NT2/D1 (cell line): ENCODE results near the gene TTF1.

ENCODE experiments used
- DNase-seq: peaks from one replicate; pipeline ENCODE4 v3.0.0-alpha.2; 2011; ENCODE audit warnings: low read depth, low spot score
- H3K27me3 ChIP-seq: 2 replicates; pipeline ENCODE4 v1.6.0; 2011; ENCODE audit warnings: mild to moderate bottlenecking; ENCODE audit not compliant: insufficient read length, insufficient read depth
- H3K36me3 ChIP-seq: 2 replicates; pipeline ENCODE4 v1.6.1; 2011; ENCODE audit warnings: mild to moderate bottlenecking, low read length, mixed read lengths; ENCODE audit not compliant: insufficient read depth, insufficient read length
- H3K4me1 ChIP-seq: 2 replicates; pipeline ENCODE4 v1.5.1; 2011; ENCODE audit not compliant: insufficient read depth, insufficient read length
- H3K4me3 ChIP-seq: 2 replicates; pipeline ENCODE4 v1.5.1; 2011; ENCODE audit warnings: low read depth; ENCODE audit not compliant: insufficient read length
- H3K9ac ChIP-seq: 2 replicates; pipeline ENCODE4 v1.6.0; 2011; ENCODE audit warnings: low read depth; ENCODE audit not compliant: insufficient read length
- H3K9me3 ChIP-seq: 2 replicates; pipeline ENCODE4 v1.5.1; 2011; ENCODE audit warnings: mild to moderate bottlenecking, low read length; ENCODE audit not compliant: insufficient read depth
- SUZ12 ChIP-seq: IDR thresholded peaks from 2 replicates; pipeline ENCODE4 v1.6.1; 2011; ENCODE audit not compliant: insufficient read length, insufficient read depth; ENCODE audit errors: extremely low read depth
- YY1 ChIP-seq: IDR thresholded peaks from 2 replicates; pipeline ENCODE4 v1.6.1; 2011; ENCODE audit not compliant: insufficient read length, insufficient read depth
- ZNF274 ChIP-seq: IDR thresholded peaks from 2 replicates; pipeline ENCODE4 v1.6.1; 2011; ENCODE audit warnings: mild to moderate bottlenecking, low read depth, low read length

The TTF1 gene

DNA sequence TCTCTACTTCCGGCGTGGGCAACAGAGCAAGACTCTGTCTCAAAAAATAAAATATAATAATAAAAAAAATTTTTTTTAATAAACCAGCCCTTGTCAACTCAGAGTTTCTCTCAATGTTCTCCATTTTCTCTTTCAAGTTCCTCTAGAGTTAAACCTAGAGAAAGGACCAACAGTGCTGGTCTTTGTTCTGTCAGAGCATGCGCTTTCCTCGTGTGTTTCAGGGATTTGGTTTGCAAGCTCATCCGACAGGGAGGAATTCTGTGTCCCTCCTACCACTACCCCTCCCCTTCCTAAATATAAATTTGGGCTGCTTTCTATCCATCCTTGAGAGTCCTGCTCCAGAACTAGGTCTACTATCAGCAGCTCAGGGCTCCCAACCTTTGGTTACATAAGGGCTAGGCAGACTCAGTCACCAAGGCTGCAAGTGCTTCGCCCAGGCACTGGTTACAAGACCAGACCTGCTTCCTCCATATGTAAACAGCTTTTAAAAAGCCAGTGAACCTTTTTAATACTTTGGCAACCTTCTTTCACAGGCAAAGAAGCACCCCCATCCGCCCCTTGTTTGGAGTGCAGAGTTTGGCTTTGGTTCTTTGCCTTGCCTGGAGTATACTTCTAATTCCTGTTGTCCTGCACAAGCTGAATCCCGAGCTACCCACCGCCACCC, 65.3 kb downstream of the TTF1 start:
- no peak overlapping the region for H3K9ac ChIP-seq
- H3K4me3 ChIP-seq: no peak overlapping the region
- H3K36me3 ChIP-seq: peaks cover 94% of the 10 kb centered on the region
- DNase-seq: no peak
- no peaks in the 10 kb centered on the region for H3K4me1 ChIP-seq
- H3K27me3 ChIP-seq: no peaks in the 10 kb centered on the region
- no peaks in the 10 kb centered on the region for H3K9me3 ChIP-seq
- TF ChIP-seq SUZ12 (no peak), ZNF274 (no peak), YY1 (no peak)

DNA sequence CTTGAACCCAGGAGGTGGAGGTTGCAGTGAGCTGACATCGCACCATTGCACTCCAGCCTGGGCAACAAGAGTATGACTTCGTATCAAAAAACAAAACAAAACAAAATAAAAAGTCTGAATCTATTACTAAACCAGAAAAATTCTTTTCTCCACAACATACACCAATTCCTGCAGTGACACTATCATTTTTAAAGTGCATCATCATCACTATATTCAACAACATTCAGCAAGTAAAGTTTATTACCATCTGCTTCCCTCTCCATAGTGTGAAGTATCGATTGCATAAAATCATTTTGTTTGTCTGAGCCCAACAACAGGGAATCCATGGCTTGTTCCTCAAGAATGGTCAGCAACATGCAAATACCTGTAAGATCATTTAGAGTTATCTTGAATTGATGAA, 72.3 kb downstream of the TTF1 start:
- DNase-seq: no peak
- H3K4me3 ChIP-seq: no peak overlapping the region
- no peak for TF ChIP-seq ZNF274
- TF ChIP-seq YY1: no peak
- TF ChIP-seq SUZ12: no peak
- no peaks in the 10 kb centered on the region for H3K27me3 ChIP-seq
- H3K4me1 ChIP-seq: no peaks in the 10 kb centered on the region
- H3K9me3 ChIP-seq: no peaks in the 10 kb centered on the region
- no peak overlapping the region for H3K9ac ChIP-seq
- H3K36me3 ChIP-seq: peaks cover 94% of the 10 kb centered on the region

DNA sequence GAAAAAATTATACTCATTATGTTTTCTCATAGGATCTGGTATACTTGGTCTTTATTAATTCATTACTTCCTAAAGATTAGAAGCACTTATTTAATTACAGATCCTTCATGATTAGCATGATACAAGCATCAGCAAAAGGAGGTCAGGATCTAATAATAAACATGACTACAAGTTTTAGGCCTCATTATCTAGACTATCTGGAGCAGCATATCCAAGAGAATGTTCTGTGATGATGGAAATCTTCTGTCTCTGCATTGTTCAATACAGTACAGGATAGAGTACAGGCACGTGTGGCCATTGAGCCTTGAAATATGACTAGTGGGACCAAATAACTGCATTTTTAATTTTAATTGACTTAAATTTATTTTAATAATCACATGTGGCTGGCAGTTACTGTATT, 73.1 kb downstream of the TTF1 start:
- H3K27me3 ChIP-seq: no peaks in the 10 kb centered on the region
- DNase-seq: no peak
- no peaks in the 10 kb centered on the region for H3K9me3 ChIP-seq
- no peak overlapping the region for H3K9ac ChIP-seq
- no peaks in the 10 kb centered on the region for H3K4me1 ChIP-seq
- H3K36me3 ChIP-seq: peaks cover 94% of the 10 kb centered on the region
- no peak overlapping the region for H3K4me3 ChIP-seq
- TF ChIP-seq ZNF274 (no peak), YY1 (no peak), SUZ12 (no peak)

DNA sequence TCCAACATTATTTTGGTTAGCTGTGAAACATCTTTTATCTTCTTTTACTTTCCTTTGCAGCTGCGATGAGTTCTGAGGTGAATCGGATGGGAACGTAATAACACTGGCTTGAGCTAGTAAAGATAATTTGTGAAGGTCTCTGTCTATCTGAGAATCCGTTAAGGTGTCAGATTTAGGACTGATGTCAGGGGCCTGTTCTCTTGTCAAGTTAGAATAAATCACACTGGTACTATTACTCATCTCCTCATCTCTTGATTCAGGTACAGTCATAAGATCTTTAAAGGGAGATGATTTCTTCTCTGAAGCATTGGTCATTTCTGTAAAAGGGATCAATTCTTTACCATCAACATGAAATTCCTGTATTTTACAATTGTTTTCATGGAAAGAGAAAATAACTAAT, 78.1 kb downstream of the TTF1 start:
- DNase-seq: no peak
- H3K36me3 ChIP-seq: peaks cover 98% of the 10 kb centered on the region

DNA sequence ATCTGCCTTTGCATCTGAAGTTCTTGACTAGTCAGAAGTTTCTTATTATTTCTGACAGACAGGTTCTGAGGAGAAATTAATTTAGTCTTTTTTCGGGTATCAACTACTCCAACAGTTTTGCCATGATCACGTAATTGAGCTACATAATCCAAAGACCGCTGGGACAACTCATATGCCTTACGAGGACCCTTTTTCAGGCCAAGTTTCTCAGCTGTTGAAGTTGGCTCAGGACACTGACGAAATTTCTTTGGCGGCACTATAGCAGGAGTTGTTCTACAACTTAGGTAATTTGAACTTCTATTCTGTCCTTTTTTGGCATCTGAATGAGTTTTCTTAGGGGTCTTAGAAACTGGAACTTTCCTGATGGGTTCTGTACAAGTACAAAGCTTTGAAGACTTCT, 79.1 kb downstream of the TTF1 start:
- no peak for TF ChIP-seq YY1
- no peak for TF ChIP-seq SUZ12
- no peak for TF ChIP-seq ZNF274
- Histone ChIP-seq H3K9ac (no peak overlapping the region), H3K4me1 (no peaks in the 10 kb centered on the region), H3K27me3 (no peaks in the 10 kb centered on the region), H3K9me3 (no peaks in the 10 kb centered on the region), H3K36me3 (peaks cover 100% of the 10 kb centered on the region), H3K4me3 (no peak overlapping the region)
- DNase-seq: no peak

More for the DNA sequence above, 78.1 kb downstream of the TTF1 start:
- Histone ChIP-seq H3K9ac (no peak overlapping the region), H3K9me3 (no peaks in the 10 kb centered on the region), H3K4me3 (no peak overlapping the region), H3K27me3 (no peaks in the 10 kb centered on the region), H3K4me1 (no peaks in the 10 kb centered on the region)
- no peak for TF ChIP-seq SUZ12
- TF ChIP-seq ZNF274: no peak
- TF ChIP-seq YY1: no peak
